Activated naive CD4-positive, alpha-beta T cell treated with anti-CD3 and anti-CD28 coated beads, Interleukin-2, amount 50 U/mL, for 16 hours (primary cell): ENCODE data around the gene UBL3.
A peak's percentile ranks its signal among the peaks of the same experiment; 100 is the strongest.

Experiments used
- DNase-seq: peaks from one replicate; pipeline ENCODE4 v3.0.0-alpha.2; 2020

The UBL3 gene

DNA sequence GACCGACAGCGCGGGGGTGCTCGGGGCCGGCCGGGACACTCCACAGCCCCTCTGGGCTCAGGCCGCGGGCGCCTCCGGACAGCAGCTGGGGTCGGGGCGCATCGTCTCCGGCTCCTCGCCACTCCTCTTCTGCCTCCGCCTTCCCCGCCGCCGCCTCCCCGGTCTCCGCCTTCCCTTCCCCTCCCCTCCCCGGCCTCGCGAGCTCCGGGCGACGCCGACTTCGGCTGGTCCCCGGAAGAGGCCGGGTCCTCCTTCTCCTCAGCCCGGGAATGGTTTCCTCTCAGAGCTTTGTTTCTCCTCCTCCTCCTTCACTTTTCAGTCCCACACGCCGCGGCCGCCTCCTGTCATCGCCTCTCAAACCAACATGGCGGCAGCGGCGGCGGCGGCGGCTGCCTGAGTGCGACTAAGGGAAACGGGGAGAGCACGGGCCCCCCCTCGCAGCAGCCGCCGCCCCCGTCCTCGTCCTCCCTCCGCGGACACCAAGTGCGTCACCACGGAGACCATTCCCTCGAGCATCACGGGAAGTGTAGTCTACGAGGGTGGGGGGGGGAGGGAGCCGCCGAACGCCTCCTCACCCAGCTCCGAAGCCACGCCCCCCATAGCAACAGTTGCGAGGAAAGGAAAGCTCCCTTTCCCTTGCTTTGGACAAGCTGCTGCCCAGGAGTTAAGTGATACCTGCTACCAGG lies at the start of gene UBL3:
Gene UBL3, minus strand, starts transcription at position 405 of the 686 bp plus-strand sequence. CDS start 1,079 bp downstream, outside the sequence.
- DNase-seq, result peak; percentile 95

GRCh38 chr13:29897102-29897501 lies 46.7 kb upstream of the UBL3 start:
- DNase-seq, result no peak

DNA sequence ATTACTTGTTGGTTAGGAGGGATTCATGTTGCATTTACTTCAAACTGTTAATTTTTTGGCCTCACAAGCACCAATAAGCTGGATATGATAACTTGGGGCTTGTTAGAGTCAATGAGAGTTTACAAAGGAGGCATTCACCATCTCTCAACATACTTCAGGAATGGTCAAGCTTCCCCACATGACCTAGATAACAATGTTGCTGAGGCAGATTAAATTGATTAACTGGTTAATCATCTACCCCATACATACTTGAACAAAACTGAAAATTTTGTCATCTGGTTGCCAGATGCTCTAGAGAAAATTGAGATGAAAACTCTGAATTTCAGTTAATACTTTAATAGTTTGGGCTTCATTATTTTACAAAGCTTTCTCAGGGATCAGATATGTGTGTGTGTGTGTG lies 43.0 kb upstream of the UBL3 start:
- DNase-seq, result no peak

DNA sequence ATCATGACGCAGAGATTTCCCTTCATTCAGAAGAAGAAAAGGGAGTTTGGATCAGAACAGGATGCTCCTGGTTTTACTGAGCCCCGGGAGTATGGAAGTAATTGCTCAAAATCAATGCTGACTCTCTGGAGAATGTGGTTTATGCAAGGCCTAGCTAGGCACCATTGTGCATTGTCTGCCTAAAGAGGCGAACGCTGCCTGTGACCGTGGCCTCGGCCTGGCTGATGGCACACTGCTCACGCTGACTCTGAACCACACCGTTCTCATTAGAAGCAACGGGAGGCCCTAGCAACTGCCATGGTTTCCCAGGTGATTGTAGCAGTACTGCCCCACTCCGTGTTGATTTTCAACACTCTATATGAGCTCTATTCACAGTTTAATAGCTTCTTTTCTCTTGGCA lies 41.7 kb upstream of the UBL3 start:
- no peak for DNase-seq

DNA sequence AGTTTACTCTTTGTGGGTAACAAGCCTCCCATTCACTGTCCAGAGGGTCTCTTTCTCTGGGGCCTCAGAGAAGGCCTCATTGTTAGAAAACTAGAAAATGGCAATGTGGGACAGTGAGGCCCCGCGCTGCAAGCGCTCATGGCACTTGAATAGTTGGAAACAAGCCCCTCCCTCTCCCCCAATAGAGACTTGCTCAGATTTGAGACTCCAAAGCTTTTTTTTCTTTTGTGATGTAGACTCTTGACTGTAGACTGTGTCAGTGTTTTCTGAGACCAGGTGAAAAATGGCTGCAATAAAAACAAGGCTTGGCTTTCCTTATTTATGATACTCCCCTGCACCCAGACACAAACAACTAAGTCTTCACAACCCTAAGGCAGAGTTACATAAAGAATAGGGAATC lies 38.7 kb upstream of the UBL3 start:
- DNase-seq, result no peak

DNA sequence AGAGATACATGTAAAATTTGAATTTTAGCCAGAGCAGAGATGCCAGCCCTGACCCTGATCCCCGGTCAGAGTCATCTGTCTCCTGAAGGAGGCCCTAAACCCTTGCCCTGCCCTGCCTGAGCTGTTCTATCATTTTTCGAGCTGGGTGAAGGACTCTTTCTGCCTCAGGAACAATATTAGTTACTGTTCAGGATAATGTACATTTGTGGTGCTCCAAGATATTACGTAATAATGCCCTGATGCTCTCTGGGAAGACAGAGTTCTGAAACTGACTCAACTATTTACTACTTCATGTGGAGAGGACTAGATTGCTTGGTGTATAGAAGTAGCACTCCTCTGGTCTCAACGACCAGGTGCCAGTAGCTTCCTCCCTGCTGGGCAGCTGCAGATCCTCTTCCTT lies 37.9 kb upstream of the UBL3 start:
- no peak for DNase-seq

- no peak for DNase-seq
Measured at GRCh38 chr13:29887686-29888085, 37.3 kb upstream of the UBL3 start.

GRCh38 chr13:29887030-29887557 lies 36.7 kb upstream of the UBL3 start:
- no peak for DNase-seq

- peak; percentile 13 for DNase-seq
Measured at GRCh38 chr13:29886446-29886845, 36.0 kb upstream of the UBL3 start.

- no peak for DNase-seq
Measured at GRCh38 chr13:29885989-29886388, 35.6 kb upstream of the UBL3 start.

- no peak for DNase-seq
Measured at GRCh38 chr13:29884671-29885430, 34.4 kb upstream of the UBL3 start.

- DNase-seq, result no peak
Measured at GRCh38 chr13:29883941-29884518, 33.6 kb upstream of the UBL3 start.

- no peak for DNase-seq
Measured at GRCh38 chr13:29882076-29882475, 31.7 kb upstream of the UBL3 start.

GRCh38 chr13:29878101-29878500 lies 27.7 kb upstream of the UBL3 start:
- DNase-seq, result no peak

GRCh38 chr13:29877456-29878078 lies 27.1 kb upstream of the UBL3 start:
- no peak for DNase-seq

DNA sequence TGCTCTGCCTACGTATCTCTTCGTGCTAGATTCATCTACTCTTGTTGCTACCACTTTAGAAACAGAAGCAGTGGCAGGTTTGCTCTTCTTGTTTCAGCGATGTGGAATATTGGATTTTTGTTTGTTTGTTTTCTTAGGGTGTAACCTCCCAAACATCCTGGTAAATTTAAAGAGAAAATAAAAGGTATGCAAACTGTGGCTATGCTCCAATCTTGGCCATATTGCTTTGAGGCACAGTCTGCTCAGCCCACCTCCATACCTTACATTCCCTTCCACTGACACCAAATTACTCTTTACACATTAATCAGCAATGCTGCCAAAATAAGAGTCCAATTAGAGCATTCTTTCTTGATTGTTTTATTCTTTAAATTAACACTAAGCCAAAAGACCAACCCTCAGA lies 25.2 kb upstream of the UBL3 start:
- DNase-seq, result no peak

- no peak for DNase-seq
Measured at GRCh38 chr13:29868581-29868980, 18.2 kb upstream of the UBL3 start.

DNA sequence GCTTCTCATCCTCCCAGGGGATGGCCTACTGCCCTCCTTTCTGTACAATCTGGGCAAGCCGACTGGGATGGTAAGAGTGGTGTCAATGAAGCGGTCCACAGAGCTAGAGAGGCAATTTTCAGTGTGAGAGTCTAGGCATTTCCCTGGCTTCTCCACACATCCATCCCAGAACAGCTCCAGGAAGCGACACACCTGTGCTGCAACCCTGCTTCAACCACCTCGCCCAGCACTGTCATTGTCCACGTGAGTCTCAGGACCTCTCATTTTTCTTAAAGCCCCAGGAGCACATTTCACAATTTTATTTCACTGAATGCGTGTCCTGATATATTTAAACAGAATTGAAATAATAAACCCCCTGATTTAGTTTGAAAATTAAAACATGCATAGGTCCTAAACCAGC lies 15.5 kb upstream of the UBL3 start:
- DNase-seq, result no peak

DNA sequence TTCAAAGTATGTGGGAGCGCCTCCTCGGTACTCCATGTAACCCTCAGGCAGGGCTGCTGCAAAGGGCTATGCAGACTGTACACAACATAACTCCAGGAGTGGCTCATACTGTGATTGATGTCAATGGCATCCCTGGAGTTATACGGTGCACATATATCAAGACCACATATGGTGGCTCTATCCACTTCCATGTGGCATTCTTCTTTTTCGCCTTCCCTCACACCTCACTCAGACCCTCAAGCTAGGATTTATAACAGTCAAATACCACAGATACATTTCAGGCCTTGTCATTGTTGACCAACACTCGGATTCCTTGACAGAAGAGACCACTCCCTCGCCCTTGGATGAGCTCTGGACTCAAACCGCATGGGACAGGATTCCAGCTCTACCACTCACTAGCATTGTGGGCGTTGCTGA lies 11.3 kb upstream of the UBL3 start:
- DNase-seq, result no peak

GRCh38 chr13:29859971-29860370 lies 9.6 kb upstream of the UBL3 start:
- no peak for DNase-seq

DNA sequence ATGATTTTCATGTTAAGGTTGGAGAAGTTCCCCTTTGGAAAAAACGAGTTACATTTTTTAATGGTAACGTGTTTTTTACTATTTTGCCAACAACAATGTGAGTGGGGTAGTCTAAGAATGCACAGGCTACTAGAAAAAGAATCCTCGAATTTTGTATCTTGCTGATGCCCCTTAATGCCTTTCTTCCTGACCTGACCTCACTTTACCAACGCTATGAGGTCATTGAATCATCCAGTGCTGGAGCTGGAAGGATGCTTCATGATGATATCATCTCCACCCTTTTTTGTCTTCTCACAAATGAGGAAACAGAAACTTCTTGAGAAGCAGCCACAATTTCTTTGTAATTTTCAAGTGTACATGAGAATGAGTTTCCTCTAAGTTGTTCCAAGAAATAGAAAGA lies 8.2 kb upstream of the UBL3 start:
- no peak for DNase-seq

DNA sequence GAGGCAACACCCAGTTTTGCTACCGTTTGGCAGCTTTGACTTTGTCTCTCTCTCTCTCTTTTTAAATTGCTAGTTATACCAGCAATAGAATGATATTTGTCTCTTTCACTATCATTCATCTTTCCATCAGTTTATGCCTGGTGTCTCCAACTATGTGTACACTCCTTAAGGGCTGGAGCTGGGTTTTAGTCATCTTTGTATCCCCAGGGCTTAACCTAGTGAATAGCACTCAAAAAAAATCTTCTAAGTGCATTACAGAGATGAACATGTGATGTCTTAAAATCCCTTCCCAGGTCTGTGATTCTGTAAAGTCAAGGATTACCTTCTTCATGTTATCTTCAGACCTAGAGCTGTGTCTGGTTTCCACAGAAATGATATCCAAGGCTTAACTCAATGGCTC lies 7.8 kb upstream of the UBL3 start:
- no peak for DNase-seq

GRCh38 chr13:29857085-29857484 lies 6.7 kb upstream of the UBL3 start:
- DNase-seq, result no peak

- no peak for DNase-seq
Measured at GRCh38 chr13:29856426-29856825, 6.0 kb upstream of the UBL3 start.
